Erythroblast (primary cell): ENCODE data around the gene ALDH6A1.

Source experiments
- GATA1 ChIP-seq: IDR thresholded peaks from 2 replicates; pipeline ENCODE4 v1.6.1; 2011; ENCODE audit warnings: low read depth, mild to moderate bottlenecking, control low read depth, low read length, moderate library complexity
- POLR2A ChIP-seq: IDR thresholded peaks from 2 replicates; pipeline ENCODE4 v1.6.1; 2011; ENCODE audit warnings: mild to moderate bottlenecking, low read length

DNA sequence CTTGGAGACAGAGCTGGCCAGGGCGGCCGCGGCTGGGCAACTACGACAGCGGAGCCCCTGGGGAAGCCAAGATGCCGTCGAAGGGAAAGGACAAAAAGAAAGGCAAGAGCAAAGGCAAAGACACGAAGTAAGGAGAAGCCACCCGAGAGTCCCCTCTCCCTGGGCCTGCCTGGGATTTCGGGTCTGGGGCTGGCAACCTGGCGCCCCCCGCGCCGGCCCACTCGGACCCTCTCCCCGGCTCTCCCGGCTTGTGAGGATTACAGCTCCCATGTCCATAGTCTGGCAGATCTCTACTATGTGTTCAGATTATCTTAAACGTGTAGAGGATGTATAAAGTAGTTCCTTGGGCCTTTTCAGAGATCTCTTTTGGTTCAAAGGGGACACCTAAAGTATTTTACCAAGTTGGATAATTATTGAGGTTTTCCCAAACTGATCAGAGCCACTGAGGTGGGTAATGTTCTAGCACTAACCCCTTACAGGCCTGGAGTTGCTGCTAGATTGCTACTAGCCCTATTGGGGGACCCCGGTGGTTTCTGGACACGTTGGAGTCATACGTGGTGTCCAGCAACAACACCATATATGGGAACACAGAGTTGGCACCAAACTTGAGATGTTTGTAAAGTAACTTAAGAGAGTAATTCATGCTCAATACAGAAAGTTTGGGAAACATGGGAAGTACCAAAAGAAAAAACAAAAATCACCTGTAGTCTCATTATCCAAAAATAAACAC is 64.7 kb downstream of the ALDH6A1 start:
- TF ChIP-seq POLR2A (no peak), GATA1 (no peak)
